Kidney tubule cell (primary cell): Measurements from ENCODE around the gene CANX.
A peak's percentile ranks its signal among the peaks of the same experiment; 100 is the strongest.

Experiments
- DNase-seq: peaks from one replicate; pipeline ENCODE4 v3.0.0-alpha.2; 2018; ENCODE audit warnings: low spot score

Gene CANX

GRCh38 chr5:179753971-179754370, 55.2 kb downstream of the CANX start:
- DNase-seq, result no peak

- DNase-seq, result no peak
Measured at GRCh38 chr5:179755022-179755421, 56.3 kb downstream of the CANX start.

GRCh38 chr5:179758955-179759354, 60.2 kb downstream of the CANX start:
- no peak for DNase-seq

GRCh38 chr5:179759581-179760551, 61.1 kb downstream of the CANX start:
- DNase-seq, result no peak

- peak; percentile 43 for DNase-seq
Measured at GRCh38 chr5:179762079-179762780, 63.5 kb downstream of the CANX start.

DNA sequence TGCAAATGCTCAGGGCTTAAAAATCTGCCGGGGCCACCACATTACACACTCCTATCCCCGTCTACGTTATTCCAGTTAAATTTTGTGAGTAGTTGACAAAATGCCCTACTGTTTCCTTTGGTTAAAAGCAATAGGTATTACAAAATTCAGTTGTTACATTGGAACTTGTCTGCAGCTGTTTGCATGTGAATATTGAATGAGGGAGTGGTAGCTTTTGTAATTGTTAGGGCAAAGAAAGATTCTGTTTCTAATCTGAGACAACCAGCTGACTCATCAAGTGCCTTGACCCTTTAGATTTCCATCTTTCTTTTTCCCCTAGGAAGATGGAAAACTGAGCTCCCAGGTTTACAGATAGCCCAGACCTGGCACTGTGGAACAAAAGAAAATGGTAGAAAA, 64.0 kb downstream of the CANX start:
- DNase-seq, result no peak

DNA sequence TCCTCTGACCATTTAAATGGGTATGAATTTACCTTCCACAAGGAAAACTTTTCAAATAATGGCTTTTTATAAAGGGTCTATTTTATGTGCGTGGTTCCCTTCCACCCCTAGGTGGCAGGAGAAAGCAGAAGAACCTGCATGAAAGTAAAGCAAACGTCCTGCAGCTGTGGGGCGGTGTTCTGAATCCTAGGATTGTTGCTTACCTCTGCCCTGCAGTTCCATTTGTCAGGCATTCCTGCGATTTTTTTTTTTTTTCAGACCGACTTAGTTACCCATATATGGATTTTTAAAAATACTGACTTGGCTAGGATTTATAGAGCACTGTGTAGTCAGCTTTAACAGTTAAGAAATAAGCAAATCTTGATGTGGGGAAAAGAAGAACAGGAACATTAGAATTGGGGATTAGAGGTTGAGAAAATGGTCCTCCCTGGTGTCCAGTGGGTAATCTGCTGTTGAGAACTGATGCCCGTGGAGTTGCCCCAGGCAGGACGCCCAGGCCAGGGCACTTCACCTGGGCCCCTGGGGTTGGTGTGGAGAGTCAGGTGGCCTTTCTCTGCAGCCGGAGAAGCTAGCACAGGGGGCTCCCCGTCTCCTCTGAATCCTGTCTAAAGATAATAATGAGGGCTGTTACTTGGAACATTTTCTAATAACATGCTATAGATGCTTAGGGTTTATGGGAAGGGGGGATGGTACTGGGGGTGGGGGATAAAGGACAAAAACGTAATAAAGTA, 64.6 kb downstream of the CANX start:
- peak; percentile 82 for DNase-seq

GRCh38 chr5:179764056-179764455, 65.3 kb downstream of the CANX start:
- DNase-seq, result no peak

DNA sequence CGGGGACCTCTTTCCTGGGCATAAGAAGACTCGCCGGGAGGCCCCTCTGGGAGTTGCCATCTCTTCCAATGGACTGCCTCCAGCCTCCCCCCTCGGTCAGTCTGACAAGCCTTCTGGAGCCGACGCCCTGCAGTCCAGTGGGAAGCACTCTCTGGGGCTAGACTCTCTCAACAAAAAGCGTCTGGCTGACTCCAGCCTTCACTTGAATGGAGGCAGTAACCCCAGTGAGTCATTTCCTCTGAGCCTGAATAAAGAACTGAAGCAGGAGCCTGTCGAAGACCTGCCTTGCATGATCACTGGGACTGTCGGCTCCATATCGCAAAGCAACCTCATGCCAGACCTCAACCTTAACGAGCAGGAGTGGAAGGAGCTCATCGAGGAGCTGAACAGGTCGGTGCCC, 66.6 kb downstream of the CANX start:
- peak; percentile 86 for DNase-seq

DNA sequence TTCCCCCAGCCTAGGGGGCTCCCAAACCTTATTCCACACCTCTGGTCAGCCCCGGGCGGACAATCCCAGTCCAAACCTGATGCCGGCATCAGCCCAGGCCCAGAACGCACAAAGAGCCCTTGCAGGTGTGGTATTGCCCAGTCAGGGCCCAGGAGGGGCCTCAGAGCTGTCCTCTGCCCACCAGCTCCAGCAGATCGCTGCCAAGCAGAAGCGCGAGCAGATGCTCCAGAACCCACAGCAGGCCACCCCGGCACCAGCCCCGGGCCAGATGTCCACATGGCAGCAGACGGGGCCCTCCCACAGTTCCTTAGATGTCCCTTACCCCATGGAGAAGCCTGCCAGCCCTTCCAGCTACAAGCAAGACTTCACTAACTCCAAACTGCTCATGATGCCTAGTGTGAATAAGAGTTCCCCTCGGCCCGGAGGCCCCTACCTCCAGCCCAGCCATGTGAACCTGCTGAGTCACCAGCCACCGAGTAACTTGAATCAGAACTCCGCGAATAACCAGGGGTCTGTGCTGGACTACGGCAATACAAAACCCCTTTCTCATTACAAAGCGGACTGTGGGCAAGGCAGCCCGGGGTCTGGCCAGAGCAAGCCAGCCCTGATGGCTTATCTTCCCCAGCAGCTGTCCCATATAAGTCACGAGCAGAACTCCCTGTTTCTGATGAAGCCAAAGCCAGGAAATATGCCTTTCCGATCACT, 67.4 kb downstream of the CANX start:
- DNase-seq, result peak; percentile 87

DNA sequence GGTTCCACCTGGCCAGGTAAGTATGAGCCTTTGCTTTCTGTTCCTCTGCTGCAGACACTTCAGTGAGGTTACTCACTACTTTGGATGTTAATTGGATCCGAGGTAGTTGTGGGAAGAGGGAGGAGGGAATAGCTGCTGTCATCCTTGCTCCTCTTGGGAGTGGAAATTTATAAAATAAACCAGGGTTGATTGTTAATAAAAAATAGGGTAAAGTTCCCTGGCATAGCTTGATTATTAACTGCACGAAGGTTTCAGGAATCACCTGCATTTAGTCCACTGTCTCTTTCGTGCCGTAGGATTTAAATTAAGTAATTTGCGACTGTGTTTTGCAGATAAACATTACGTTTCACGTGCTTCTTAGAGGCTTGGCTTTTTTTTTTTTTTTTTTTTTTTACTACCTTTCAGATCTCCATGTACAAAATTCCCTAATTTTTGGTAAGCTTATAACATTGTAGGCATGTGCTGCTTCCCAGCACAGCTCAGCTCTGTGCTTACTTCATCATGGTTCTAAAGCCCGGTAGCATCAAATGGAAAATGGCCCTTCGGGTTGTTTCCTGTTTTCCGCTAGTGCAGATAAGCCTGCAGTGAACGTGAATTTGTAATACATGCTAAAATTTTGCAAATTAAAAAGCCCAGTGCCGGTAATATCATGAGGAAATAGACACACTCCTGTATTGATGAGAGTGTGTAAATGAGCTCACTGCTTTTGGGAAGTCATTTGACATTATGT, 68.1 kb downstream of the CANX start:
- peak; percentile 90 for DNase-seq

DNA sequence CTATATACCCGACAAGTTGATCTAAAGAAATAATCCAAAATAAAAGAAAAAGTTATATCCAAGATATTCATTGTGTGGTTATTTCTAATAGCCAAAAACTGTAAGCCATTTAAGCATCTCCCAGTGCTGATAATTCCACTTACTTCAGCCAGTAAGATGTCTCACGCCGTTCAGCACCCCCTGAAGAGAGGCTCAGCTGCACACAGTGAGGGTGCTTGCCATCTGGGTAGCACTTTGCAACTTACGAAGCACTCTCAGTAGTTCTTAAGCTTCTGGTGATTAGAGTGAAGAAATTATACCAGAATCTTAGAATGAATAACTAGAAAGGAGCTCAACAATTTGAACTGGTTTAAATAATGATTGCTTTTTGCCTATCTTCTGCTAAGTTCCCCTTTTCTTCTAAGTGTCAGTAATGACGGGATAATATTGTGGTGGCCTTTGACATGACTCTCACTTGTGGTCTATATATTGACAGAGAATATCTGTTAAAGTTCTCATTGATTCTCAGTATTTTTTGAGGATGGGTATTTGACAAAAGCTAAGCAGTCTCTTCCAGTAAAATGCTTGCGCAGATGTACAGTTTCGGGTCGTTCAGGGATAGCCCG, 68.8 kb downstream of the CANX start:
- no peak for DNase-seq

- no peak for DNase-seq
Measured at GRCh38 chr5:179768326-179769085, 69.7 kb downstream of the CANX start.

DNA sequence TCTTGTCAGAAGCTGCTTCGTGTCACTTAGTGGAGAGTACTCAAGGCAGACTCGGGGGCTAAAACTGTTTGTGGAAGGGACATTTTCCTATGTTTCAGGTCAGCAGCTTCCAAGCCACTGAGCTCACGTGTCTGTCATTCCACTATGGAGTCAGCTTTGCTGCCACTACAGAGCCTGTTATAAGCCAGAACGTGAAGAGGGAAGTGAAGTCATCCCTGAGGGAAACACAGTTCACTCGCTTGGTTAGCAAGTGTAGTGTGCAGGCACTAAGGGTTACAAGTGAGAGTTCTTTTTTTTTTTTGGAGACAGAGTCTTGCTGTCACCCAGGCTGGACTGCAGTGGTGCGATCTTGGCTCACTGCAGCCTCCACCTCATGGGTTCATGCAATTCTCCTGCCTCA, 70.5 kb downstream of the CANX start:
- DNase-seq, result no peak

- no peak for DNase-seq
Measured at GRCh38 chr5:179769796-179770195, 71.0 kb downstream of the CANX start.

DNA sequence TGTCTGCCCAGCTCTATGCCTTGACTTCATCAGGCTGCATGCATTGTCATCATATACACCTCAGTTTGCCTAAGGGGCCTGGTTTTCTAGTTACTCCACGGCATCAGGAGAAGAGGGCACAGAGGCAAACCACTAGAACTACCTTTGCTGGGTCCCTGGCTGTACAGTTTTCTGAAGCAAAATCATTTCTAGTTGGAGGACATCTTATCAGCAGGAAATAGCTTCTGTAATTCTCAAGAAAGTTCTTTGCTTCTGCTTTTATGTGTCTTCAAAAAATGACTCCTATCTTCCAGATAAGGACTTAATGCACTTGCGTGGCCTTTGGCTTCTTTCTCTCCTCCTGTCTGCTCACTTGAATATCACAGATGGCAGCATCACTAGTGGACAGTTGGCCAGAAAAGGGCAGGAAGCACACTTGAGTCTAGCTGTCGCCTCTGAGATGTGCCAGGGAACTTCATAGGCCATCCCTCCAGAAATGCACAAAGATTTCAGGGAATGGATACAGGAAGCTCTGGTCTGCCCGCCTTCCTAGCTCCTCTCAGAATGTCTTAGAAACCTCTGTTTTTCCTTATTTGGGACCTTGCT, 72.6 kb downstream of the CANX start:
- DNase-seq, result no peak

DNA sequence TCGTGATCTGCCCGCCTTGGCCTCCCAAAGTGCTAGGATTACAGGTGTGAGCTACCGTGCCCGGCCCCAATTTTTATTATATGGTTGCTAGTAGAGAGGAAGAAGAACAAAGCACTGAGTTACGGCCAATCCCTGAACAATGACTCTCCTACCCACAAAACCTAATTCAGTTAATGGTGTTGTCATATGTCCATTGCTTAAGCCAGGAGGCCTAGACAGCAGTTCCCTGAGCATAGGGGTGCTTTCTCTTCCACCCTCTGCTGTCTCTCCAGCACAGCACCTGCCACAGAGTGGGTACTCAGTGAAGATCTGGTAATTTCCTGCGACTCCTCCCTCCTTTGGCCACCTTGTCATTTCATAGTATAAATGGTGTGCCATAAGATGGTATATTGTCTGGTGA, 73.6 kb downstream of the CANX start:
- no peak for DNase-seq

- DNase-seq, result no peak
Measured at GRCh38 chr5:179773686-179774040, 74.9 kb downstream of the CANX start.

- DNase-seq, result no peak
Measured at GRCh38 chr5:179774442-179774841, 75.7 kb downstream of the CANX start.

DNA sequence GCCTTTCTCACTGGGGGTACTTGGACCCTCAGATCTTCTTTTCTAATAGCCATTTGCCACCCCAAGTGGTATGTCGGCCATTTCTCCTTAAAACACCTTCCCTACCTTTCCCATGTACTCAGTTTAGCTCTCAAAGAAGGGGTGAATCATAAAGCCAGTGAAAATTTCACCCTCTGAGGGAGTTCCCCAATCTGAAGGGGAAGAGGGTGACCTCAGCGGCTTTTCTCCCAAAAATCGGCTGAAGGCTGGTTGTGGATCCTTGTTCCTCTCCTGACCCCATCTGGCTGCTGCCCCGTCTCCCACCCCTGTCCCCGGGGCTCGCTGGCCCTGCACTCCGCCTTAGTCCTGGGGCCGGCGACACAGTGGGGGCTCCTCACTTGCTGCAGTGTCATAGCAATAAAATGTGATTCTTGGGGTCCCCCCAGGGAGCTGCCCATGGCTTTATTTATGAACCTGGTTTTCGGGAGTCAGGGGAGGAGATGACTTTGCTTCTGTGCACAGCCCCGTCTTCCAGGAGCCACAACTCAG, 77.7 kb downstream of the CANX start:
- no peak for DNase-seq
